Stimulated activated naive CD4-positive, alpha-beta T cell treated with Interleukin-2 at 50 U/mL for 16 hours (primary cell): Measurements from ENCODE around the gene NIPBL.
A peak's percentile ranks its signal among the peaks of the same experiment; 100 is the strongest.
"Not testable (repeated sequence)": the region's sequence is repeated elsewhere in the genome, so short reads cannot be mapped to it uniquely, and the experiment has no call there.

Experiments used
- DNase-seq: peaks from one replicate; lab custom pipeline; 2025; lab: John Stamatoyannopoulos, UW

NIPBL gene, protein sequence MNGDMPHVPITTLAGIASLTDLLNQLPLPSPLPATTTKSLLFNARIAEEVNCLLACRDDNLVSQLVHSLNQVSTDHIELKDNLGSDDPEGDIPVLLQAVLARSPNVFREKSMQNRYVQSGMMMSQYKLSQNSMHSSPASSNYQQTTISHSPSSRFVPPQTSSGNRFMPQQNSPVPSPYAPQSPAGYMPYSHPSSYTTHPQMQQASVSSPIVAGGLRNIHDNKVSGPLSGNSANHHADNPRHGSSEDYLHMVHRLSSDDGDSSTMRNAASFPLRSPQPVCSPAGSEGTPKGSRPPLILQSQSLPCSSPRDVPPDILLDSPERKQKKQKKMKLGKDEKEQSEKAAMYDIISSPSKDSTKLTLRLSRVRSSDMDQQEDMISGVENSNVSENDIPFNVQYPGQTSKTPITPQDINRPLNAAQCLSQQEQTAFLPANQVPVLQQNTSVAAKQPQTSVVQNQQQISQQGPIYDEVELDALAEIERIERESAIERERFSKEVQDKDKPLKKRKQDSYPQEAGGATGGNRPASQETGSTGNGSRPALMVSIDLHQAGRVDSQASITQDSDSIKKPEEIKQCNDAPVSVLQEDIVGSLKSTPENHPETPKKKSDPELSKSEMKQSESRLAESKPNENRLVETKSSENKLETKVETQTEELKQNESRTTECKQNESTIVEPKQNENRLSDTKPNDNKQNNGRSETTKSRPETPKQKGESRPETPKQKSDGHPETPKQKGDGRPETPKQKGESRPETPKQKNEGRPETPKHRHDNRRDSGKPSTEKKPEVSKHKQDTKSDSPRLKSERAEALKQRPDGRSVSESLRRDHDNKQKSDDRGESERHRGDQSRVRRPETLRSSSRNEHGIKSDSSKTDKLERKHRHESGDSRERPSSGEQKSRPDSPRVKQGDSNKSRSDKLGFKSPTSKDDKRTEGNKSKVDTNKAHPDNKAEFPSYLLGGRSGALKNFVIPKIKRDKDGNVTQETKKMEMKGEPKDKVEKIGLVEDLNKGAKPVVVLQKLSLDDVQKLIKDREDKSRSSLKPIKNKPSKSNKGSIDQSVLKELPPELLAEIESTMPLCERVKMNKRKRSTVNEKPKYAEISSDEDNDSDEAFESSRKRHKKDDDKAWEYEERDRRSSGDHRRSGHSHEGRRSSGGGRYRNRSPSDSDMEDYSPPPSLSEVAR (N-terminal part only)

DNA sequence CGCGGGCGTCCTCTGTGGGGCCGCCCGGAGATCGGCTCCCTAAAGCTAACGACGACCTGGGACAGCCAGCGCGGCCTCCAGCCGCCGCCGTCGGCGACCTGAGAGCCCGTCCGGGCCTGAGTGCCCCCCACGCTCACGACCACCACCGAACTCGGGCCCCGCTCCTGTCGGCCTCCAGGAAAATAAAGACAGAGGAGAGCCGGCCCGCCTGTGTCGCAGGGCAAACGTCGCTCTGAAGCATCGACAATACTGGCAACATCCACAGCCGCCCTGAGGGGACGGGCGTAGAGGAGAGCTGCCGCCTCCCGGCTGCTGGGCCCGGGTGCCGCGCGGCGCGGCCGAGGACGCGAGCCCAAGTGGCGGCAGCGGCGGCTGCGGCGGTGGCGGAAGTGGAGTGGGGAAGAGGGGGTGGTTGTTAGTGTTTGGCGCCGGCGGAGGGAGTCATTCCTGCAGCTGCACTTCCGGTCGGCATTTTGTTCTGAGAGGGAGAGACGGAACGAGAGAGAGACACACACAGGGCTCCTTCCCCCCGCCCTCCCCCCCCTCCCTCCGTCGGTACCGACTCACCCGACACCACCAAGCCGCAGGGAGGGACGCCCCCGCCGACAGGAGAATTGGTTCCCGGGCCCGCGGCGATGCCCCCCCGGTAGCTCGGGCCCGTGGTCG lies at the start of gene NIPBL:
Gene NIPBL (plus strand): TSS at position 471 of the 666 bp plus-strand sequence. CDS start 76,928 bp downstream, outside the sequence.
- peak; percentile 92 for DNase-seq

DNA sequence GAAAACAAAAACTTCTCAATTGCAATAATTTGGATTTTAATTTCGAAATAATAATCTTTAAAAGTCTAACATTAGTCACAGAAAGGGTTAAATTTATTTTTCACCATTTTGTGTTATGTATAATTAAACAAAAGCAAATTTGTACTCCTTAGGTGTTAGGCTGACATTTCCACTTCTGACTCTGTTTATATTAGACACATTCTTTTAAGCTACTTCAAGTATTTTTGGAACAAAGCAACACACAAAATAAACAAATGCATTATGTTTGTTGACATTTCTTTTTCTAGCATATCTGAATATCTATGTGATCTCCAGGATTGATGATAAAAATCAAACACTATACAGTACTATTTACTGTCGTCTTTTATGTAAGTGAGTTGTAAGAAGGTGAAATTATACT lies 44.3 kb upstream of the NIPBL start:
- DNase-seq = no peak

DNA sequence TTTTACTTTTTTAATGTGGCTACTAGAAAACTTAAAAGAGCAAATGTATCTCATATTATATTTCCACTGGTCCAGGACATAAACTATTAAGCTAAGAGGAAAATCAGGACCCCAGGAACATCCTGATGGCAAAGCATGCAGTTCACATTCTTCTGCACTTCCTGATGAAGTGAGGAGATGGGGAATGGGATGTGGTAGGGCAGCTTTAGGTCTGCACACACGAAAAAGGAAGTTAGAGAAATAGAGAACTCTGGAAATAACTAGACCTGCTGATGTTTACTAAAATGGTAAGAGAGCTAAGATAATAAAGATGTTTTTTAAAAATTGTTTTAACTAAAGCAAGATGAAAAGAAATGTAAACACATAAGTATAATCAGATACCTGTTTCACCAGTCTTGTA lies 39.7 kb upstream of the NIPBL start:
- DNase-seq = no peak

DNA sequence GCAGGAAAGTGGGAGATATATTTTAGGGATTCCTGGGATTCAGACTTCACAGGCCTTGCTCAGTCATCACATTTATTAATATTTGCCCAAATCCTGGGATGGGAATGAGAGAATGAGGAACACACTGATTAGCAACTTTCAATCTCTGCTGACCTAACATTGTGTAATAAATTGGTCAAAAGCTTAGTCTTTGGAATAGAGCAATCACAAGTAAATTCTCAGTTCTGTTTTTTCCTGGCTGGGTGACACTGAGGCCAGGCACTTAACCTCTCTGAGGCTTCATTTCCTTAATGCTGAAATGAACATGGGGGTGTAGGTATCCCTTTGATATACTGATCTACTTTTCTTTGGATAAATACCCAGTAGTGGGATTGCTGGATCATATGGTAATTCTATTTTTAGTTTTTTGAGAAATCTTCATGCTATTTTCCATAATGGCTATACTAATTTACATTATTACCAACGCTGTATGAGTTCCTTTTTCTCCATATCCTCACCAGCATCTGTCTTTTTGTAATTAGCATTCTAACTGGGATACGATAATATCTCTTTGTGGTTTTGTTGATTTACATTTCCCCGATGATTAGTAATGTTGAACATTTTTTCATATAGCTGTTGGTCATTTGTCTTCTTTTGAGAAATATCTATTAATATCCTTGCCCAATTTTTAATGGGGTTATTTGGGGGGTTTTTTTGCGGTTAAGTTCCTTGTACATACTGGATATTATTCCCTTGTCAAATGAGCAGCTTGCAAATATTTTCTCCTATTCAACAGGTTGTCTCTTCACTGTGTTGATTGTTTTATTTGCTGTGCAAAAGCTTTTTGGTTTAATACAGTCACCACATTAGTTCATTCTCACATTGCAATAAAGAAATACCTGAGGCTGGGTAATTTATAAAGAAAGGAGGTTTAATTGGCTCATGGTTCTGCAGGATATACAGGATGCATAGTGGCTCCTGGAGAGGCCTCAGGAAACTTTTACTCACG lies 36.8 kb upstream of the NIPBL start:
- no peak for DNase-seq

DNA sequence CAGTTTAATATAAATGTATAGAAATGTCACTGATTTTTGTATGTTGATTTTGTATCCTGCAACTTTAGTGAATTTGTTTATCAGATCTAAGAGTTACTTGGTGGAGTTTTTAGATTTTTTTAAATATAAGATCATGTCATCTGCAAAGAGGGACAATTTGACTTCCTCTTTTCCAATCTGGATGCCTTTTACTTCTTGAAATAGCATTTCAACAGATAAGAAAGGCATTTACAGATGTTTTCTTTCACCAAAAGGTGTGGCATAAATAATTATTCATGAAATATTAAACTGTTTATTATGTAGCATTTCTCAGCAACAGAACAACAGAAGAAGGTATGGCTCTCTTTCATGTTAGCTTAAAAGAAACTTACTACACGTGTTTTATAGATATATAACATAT lies 34.9 kb upstream of the NIPBL start:
- DNase-seq = no peak

DNA sequence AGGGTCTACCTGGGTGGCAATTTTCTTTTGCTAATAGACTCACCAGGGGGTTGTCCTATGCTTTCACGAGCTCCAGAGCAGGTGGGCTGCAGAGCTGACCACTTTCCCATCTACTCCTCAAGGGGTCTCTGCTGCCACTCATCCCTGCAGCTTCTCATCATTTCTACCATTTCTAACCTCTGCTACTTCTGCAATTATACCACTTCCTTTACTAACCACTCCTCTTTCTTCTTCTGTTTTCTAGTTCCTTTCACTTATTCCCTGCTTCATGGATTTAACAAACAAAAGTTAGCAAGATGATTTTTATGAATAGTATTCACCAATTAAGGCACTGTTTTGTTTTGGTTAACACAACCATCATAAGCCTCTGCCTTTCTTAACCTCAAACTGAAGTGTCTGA lies 34.5 kb upstream of the NIPBL start:
- no peak for DNase-seq

DNA sequence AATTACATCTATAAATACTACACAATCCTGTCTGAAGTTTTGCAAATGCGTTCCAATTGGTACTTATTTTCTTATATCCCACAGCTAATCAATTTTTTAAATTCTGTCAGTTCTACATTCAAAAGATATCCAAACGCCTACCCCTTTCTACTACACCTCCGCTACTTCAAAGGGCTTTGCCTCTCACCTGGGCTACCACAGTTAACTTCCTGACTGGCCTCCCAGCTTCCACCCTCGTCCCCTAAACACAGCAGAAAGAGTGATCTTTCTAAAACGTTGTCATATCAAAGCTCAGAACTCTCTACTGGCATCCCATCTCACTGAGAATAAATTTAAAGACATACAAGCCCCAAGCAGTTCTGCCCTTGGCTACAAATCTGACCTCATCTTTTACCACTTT lies 32.3 kb upstream of the NIPBL start:
- no peak for DNase-seq

DNA sequence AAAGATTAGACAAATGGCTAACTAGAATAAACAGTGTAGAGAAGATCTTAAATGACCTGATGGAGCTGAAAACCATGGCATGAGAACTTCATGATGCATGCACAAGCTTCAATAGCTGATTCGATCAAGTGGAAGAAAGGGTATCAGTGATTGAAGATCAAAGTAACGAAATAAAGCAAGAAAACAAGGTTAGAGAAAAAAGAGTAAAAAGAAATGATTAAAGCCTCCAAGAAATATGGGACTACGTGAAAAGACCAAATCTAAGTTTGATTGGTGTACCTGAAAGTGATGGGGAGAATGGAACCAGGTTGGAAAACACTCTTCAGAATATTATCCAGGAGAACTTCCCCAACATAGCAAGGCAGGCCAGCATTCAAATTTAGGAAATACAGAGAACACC lies 28.0 kb upstream of the NIPBL start:
- not testable (repeated sequence) for DNase-seq

DNA sequence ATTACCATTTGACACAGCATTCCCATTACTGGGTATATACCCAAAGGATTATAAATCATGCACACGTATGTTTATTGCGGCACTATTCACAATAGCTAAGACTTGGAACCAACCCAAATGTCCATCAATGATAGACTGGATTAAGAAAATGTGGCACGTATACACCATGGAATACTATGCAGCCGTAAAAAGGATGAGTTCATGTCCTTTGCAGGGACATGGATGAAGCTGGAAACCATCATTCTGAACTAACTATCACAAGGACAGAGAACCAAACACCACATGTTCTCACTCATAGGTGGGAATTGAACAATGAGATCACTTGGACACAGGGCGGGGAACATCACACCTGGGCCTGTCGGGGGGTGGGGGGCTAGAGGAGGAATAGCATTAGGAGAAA lies 23.7 kb upstream of the NIPBL start:
- not testable (repeated sequence) for DNase-seq

DNA sequence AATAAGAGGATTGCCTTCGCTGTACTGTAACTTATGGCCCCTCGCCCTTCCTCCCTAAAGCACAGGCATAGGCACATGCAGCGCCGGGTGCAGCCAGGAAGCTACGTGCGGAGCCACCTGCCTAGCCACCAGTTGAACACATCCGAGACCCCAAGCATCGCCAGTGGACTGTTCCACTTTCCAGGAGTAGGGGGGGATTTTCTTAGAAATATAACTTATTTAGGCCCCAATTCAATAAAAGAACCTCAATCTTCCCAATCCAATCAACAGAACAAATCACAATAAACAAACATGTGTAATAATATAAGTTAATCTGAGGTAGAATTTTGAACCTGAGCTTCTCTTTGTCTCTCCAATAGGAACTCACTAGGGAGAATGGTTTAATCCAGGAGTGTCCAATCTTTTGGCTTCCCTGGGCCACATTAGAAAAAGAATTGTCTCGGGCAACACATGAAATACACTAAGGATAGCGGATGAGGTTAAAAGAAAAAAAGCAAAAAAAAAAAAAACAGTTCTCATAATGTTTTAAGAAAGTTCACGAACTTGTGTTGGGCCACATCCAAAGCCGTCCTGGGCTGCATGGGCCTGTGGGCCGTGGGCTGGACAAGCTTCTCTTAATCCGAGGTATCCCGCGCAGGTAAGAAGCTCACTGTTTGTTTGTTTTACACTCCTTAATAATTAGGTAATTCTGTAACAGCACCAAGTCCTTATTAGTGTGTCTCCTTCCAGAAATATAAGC lies 22.0 kb upstream of the NIPBL start:
- DNase-seq = no peak

DNA sequence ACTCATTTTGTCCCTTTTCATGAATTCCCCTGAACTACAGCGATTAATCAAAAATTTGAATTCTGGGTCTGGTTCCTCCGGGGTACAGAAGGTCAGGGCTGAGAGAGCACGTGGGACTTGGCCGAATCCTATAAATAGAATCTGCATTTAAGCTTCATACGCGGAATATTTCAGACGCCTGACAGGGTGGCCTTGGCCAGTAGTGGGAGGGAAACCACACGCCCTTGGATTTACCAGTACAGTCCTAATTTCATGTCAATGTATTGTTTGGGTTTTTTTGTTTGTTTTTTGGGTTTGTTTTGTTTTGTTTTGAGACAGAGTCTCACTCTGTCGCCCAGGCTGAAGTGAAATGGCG lies 21.5 kb upstream of the NIPBL start:
- no peak for DNase-seq

DNA sequence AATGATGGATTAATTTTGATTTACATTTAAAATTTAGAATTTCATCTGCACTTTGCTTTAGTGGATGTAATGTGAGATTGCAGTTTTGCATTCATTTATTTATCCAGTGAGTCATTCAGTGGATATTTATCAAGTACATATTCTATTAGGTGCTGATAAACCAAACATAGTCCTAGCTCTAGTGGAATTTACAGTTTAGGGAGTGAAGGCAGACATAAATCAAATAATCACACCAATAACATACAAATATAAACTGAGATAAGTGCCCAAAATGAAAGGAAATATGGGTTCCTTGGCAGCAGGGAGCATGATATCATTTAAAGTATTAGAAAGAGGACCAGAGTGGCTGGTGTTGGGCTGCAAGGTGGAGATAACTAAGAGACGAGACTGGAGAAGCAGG lies 14.7 kb upstream of the NIPBL start:
- DNase-seq = no peak

DNA sequence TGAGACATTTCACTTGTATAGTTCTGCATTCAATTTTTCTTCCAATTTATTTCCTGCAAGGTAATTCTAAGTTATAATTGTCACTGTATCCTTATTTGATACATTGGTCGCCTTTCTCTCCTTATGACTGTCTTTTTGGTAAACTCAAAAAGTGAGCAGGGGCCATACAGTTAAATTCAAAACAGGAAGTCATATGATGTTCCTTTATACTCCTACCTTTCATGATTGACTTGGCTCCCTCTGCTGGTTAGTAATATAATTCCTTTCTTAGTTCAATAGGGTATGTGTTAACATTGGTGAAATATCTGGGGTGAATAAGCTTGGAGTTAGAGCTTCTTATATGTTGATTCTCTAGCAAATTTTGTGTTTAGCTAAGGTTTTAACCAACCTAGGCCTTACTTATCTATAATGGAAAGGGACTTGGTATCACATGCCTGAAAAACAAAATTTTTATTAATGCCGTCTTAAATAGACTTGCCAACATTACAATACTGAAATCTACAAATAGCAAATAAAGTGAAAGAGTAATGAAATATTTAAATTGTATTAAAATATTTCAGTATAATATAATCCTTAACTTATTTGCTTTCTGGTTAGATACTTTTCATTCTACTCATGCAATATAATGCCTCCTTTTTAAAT lies 6.0 kb upstream of the NIPBL start:
- DNase-seq = no peak

DNA sequence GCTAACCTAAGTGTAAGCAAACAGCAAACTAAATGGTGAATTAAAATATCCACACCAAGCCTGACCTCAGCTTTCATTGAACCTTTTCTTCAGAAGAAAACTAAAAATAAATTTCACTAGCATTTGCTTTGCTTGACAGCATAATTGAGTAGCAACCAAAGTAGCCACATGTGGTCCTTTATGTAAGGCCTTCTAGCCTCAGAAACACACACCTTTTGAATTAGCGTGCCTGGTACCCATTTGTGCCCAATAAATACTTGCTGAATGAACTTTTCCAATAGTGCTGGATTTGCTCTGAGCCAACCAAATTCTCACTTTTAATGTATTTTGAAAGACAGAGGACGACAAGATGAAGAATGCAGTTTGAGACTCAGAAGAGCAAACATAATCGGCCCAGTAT lies 2.1 kb upstream of the NIPBL start:
- DNase-seq = no peak

DNA sequence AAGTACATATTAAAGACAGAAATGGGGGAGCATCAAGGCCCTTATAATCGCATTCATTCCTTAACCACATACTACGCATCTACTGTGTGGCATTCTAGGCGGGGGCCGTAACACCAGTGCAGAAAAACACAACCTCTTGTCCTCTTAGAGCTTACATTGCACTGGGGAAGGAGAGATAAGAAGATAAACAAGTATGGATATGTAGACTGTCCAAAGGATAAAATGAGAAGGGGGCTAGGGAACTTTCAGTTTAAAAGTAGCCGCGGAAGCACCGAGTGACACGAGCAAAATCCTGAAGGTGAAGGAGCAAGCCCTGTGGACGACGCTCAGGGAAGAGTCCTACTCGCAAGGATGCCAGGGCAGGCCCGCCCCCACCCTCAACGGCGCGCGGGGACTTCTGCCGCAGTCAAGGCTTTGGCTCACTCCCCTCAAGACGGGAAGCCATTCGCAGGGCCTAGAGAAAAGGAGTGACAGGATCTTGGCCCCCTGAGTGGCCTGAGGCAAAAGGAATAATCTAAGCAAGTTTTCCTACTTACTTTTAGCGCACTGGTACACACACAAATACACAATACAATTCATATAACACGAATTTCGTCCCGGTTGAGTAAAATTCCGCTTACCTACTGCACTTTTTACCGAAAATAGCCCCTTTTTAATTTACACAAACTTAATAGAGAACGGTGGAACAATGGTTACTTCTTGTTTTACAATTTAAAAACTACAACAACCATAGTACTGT lies 1.3 kb upstream of the NIPBL start:
- DNase-seq = peak; percentile 39

DNA sequence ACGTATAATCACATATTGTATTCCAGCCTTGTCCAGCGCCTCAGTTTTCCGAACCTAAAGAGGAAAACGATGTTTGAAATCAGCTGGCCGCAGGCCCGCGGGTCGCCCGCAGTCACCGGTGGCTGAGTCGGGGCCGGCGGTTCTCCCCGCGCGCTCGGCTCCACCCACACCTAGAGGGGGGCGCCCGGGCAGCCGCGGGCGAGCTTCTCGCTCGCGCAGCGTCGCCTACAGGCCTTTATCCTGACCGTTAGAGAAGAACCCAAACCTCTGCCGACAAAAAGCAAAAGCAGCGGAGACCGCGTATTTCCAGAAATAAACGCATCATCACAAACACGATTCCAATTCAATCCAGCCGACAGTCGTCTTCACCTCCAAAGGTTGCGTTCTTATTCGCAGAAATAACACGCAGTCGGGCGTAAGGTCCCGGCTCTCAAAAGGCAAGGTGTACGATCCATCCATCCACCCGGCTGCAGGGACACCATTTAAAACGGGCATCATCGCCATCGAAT lies 725 bp upstream of the NIPBL start:
- peak; percentile 63 for DNase-seq

DNA sequence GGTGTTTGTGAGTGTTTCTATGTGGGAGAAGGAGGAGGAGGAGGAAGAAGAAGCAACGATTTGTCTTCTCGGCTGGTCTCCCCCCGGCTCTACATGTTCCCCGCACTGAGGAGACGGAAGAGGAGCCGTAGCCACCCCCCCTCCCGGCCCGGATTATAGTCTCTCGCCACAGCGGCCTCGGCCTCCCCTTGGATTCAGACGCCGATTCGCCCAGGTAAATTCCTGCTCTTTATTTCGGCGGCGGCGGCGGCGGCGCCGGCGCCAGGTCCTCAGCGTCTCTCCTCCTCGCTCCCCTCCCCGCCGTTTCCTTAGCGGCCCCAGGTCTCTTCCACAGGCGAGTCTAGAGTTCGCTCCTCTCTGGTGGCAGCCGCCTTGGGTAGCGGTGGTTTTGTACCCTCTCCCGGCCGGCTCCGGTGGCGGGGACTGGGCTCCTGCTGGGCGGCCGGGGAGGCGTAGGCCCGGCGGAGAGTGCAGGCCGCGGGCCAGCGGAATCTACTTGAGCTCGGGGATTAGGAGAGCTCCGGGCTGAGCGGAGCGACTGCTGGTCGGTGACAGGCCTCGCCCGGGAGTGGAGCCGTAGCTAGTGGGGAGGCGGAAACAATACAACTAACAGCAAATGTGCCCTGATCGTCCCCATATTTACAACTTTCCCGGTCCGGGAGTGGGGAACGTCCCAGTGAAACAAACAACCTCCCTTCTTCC lies 547 bp downstream of the NIPBL start:
- peak; percentile 65 for DNase-seq
